Mononuclear cell (primary cell): ENCODE results near the gene SUCLG1. TPM values are rescaled to one million over a fixed set of nuclear protein-coding genes. Genes with fewer than 3 reads are reported as not detected.

ENCODE experiments used
- H3K27me3 ChIP-seq: 2 replicates; pipeline ENCODE4 v1.6.0; 2011; ENCODE audit warnings: low read length, control low read depth; ENCODE audit not compliant: insufficient read depth
- H3K4me1 ChIP-seq: 2 replicates; pipeline ENCODE4 v1.5.1; 2011; ENCODE audit warnings: mild to moderate bottlenecking, low read length, control low read depth; ENCODE audit not compliant: insufficient read depth
- H3K4me3 ChIP-seq: 2 replicates; pipeline ENCODE4 v1.5.1; 2011; ENCODE audit warnings: mild to moderate bottlenecking, low read length, moderate library complexity
- H3K9me3 ChIP-seq: 2 replicates; pipeline ENCODE4 v1.5.1; 2011; ENCODE audit warnings: low read depth, mild to moderate bottlenecking, control low read depth, low read length
- total RNA-seq: library from RNA; depleted of rRNA; stranded (reverse); fragments of >200 nt; gene quantifications from one replicate; pipeline ENCODE4 v1.2.3, GENCODE V29; 2012

SUCLG1 gene
- total RNA-seq, 1 donor, result 50.4 TPM

- Histone ChIP-seq H3K27me3 (no peaks in the 10 kb centered on the region), H3K4me3 (no peak overlapping the region), H3K9me3 (no peaks in the 10 kb centered on the region), H3K4me1 (peaks cover 16% of the 10 kb centered on the region)
These were observed 8.5 kb downstream of the SUCLG1 start for GRCh38 chr2:84450288-84451227.

DNA sequence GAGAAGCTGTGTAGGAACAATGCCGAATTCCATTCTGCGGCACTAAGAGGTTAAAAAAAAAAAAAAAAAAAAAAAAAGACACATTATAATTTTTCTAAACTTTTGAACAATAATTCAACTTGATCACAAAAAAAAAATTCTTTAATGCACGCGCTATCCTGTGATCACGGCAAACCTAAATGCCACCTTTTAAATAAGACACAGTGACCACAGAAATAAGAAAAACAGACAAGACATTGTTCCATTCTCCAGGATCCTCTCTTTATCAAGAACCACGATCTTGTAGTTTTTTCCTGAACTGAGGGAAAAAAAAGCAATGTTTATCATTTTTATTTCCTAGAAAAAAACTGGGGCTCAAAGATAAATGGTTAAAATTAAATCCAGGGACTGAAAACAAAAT is 9.4 kb downstream of the SUCLG1 start:
- no peaks in the 10 kb centered on the region for H3K9me3 ChIP-seq

GRCh38 chr2:84449055-84449454 is 10.0 kb downstream of the SUCLG1 start:
- no peaks in the 10 kb centered on the region for H3K27me3 ChIP-seq
- H3K9me3 ChIP-seq, result no peaks in the 10 kb centered on the region
- no peak overlapping the region for H3K4me3 ChIP-seq
- H3K4me1 ChIP-seq, result peaks cover 16% of the 10 kb centered on the region

More for the DNA sequence above, 9.4 kb downstream of the SUCLG1 start:
- Histone ChIP-seq H3K27me3 (no peaks in the 10 kb centered on the region), H3K4me1 (peaks cover 16% of the 10 kb centered on the region), H3K4me3 (no peak overlapping the region)

GRCh38 chr2:84443477-84443876 is 15.6 kb downstream of the SUCLG1 start:
- no peaks in the 10 kb centered on the region for H3K27me3 ChIP-seq
- H3K9me3 ChIP-seq, result no peaks in the 10 kb centered on the region
- H3K4me1 ChIP-seq, result no peaks in the 10 kb centered on the region

DNA sequence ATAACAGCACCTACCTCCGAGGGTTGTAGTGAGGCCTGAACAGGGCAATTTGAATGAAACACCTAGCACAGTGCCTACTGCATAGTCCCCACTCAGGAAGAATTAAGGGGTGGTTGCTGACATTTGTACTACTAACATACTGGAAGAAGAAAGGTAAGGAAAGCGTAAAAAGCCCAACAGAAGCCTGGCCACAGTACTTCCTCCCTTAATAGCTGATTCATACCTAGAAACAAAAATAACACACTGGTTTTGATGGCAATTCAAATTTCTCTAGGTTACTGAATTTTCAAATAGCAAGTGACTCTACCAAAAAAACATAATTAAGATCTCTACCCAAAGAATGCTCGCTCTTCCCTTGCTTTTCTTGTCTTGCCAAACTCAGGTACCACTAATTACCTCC is 16.2 kb downstream of the SUCLG1 start:
- Histone ChIP-seq H3K4me1 (no peaks in the 10 kb centered on the region), H3K9me3 (no peaks in the 10 kb centered on the region), H3K27me3 (no peaks in the 10 kb centered on the region), H3K4me3 (no peak overlapping the region)

More at GRCh38 chr2:84443477-84443876, 15.6 kb downstream of the SUCLG1 start:
- H3K4me3 ChIP-seq, result no peak overlapping the region

DNA sequence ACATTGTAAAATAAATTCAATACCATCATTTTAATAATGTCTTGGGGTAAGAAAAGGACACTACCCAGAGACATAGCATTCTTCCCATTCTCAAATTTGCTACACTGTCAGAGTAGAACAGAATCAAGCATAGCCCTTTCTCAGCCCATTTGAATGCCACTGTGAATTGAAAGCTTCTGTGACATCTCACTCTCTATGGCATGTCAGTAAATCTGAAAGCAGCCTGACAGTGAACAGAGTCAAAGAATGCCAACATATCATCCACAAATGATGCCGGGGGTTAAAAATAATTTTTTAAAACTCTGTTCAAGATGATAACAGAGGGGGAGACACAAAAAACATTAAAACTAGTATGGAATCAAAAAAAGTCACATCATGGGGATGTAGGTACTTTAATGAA is 17.6 kb downstream of the SUCLG1 start:
- Histone ChIP-seq H3K4me3 (no peak overlapping the region), H3K4me1 (no peaks in the 10 kb centered on the region), H3K9me3 (no peaks in the 10 kb centered on the region), H3K27me3 (no peaks in the 10 kb centered on the region)

- Histone ChIP-seq H3K9me3 (no peaks in the 10 kb centered on the region), H3K27me3 (no peaks in the 10 kb centered on the region), H3K4me1 (no peaks in the 10 kb centered on the region), H3K4me3 (no peak overlapping the region)
These were observed 18.0 kb downstream of the SUCLG1 start for GRCh38 chr2:84441036-84441435.

GRCh38 chr2:84435345-84436025 is 23.6 kb downstream of the SUCLG1 start:
- no peaks in the 10 kb centered on the region for H3K27me3 ChIP-seq
- H3K4me3 ChIP-seq, result no peak overlapping the region
- no peaks in the 10 kb centered on the region for H3K4me1 ChIP-seq
- no peaks in the 10 kb centered on the region for H3K9me3 ChIP-seq

DNA sequence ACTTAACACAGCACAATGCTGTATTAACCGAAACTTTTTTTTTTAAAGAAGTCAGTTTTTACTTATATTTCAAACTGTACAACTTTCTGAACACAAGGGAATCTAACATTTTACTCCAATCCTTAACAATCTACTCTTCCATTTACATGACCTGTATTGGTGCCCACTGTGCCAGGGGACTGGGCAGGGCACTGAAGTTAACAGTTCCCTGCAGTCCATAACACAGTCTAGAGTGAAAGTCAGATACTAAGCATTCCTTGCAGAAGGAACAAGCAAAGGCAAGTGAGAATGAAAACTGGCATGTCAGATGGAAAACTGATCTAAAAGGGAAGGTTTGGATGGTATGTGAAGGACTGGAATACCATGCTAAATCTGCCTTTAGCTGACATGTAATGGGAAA is 29.8 kb downstream of the SUCLG1 start:
- no peaks in the 10 kb centered on the region for H3K9me3 ChIP-seq
- H3K27me3 ChIP-seq, result no peaks in the 10 kb centered on the region
- H3K4me3 ChIP-seq, result no peak overlapping the region
- H3K4me1 ChIP-seq, result peaks cover 3% of the 10 kb centered on the region

DNA sequence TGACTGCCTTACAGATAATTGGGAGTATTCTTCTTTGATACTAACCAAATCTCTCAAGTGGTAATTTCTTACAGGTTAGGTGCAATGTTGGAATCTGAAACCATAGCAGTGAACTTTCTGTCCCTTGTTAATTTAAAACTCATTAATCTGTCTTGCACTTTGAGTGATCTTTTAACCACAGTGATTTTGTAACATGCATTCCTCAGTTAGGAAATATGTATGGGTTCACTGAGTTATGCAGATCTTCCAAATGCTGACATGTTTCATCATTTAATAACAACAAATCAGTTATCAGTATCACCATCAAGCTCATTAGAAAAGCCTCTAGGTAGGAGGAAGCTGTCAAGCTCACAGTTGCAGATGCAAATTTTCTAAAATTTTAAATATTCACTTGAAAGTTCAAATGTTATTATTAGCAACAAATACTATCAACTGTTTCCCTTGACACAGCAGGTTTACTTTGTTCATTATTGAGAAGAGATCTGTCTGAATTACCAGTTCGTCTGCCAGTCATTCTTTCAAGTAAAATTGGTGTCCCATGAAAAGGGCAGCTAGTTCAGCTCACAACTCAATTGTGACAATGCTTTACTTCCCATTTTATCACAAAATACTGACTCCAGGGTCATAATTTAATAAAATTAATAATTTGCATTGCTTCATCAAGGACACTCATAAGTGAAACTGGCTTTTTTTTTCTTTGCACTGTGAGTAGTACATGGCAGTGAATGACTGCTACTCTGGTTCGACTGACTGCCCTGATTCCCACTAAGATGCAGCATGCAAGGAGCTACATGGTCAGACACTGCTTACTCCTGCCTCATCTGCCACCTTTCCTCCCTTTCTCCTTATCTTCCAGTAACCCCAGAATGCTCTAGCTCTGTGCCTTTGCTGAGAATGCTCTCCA is 31.6 kb downstream of the SUCLG1 start:
- no peaks in the 10 kb centered on the region for H3K9me3 ChIP-seq
- no peak overlapping the region for H3K4me3 ChIP-seq
- no peaks in the 10 kb centered on the region for H3K27me3 ChIP-seq
- H3K4me1 ChIP-seq, result peaks cover 3% of the 10 kb centered on the region

- no peaks in the 10 kb centered on the region for H3K9me3 ChIP-seq
- no peaks in the 10 kb centered on the region for H3K27me3 ChIP-seq
These were observed 33.8 kb downstream of the SUCLG1 start for GRCh38 chr2:84425310-84425709.

DNA sequence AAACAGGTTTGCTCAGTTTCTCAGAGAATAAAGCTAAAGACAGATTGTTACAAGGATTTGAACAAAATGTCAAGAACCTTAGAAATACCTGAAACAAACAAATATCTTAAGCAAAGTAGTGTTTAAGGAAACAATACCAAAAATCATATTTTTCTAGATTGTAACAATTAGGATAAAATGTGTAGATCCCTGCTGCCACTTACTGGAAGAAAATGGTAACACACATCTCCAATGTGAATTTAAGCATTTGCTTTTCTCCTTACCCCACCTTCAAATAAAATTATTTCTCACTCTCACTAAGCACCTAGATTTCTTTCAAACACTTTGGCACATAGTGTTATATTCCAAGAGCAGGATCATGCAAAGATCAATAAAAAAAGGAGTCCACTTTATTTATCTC is 34.9 kb downstream of the SUCLG1 start:
- no peaks in the 10 kb centered on the region for H3K27me3 ChIP-seq
- H3K4me3 ChIP-seq, result no peak overlapping the region
- H3K9me3 ChIP-seq, result no peaks in the 10 kb centered on the region
- peaks cover 3% of the 10 kb centered on the region for H3K4me1 ChIP-seq

More at GRCh38 chr2:84425310-84425709, 33.8 kb downstream of the SUCLG1 start:
- no peak overlapping the region for H3K4me3 ChIP-seq
- peaks cover 3% of the 10 kb centered on the region for H3K4me1 ChIP-seq

GRCh38 chr2:84421791-84422190 is 37.3 kb downstream of the SUCLG1 start:
- Histone ChIP-seq H3K9me3 (no peaks in the 10 kb centered on the region), H3K4me3 (no peak overlapping the region), H3K4me1 (no peaks in the 10 kb centered on the region), H3K27me3 (no peaks in the 10 kb centered on the region)

- no peak overlapping the region for H3K4me3 ChIP-seq
- no peaks in the 10 kb centered on the region for H3K9me3 ChIP-seq
- H3K27me3 ChIP-seq, result no peaks in the 10 kb centered on the region
- no peaks in the 10 kb centered on the region for H3K4me1 ChIP-seq
These were observed 37.9 kb downstream of the SUCLG1 start for GRCh38 chr2:84421197-84421596.
